CD8-positive, alpha-beta memory T cell (primary cell): ENCODE measurements around the gene PSMB7. TPM values are rescaled to one million over a fixed set of nuclear protein-coding genes. Genes with fewer than 3 reads are reported as not detected.

ENCODE experiments used
- CTCF ChIA-PET: fragments of 350-600 bp; sonication (Branson Sonifier 250); formaldehyde crosslinking; loops from one replicate; lab custom pipeline; 2021; ENCODE audit warnings: antibody characterized with exemption; lab: Charles Lee
- POLR2A ChIA-PET: fragments of 350-600 bp; sonication (Branson Sonifier 250); formaldehyde crosslinking; loops from one replicate; lab custom pipeline; 2021; ENCODE audit warnings: antibody characterized with exemption; lab: Charles Lee
- DNase-seq, 5 donors: peaks; one replicate each; pipeline versions ENCODE4 v3.0.0 to v3.0.0-alpha.2; 2020 to 2022; ENCODE audit warnings: mixed read lengths in 1 of 5
- H3K27ac ChIP-seq: one replicate; pipeline ENCODE4 v1.7.0; 2013; ENCODE audit warnings: low read depth, mild to moderate bottlenecking, low read length, moderate library complexity
- H3K27me3 ChIP-seq: 2 replicates; pipeline ENCODE4 v1.7.0; 2013; ENCODE audit warnings: low read length, mild to moderate bottlenecking; ENCODE audit not compliant: insufficient read depth, poor library complexity, severe bottlenecking
- H3K36me3 ChIP-seq: 2 replicates; pipeline ENCODE4 v1.7.0; 2013; ENCODE audit warnings: mild to moderate bottlenecking, low read length, moderate library complexity; ENCODE audit not compliant: insufficient read depth
- H3K4me1 ChIP-seq: 2 replicates; pipeline ENCODE4 v1.7.0; 2013; ENCODE audit warnings: mild to moderate bottlenecking, low read length, moderate library complexity; ENCODE audit not compliant: insufficient read depth
- H3K4me3 ChIP-seq: 2 replicates; pipeline ENCODE4 v1.7.0; 2013; ENCODE audit warnings: mild to moderate bottlenecking, low read length
- H3K9me3 ChIP-seq: 2 replicates; pipeline ENCODE4 v1.7.0; 2013; ENCODE audit warnings: mild to moderate bottlenecking, low read length
- H3K27ac Mint-ChIP-seq, 8 donors: one replicate each; pipeline ENCODE4 v1.8.0; 2020 to 2021; ENCODE audit warnings: mixed read lengths in 8 of 8, mild to moderate bottlenecking in 6 of 8, inconsistent platforms in 3 of 8, moderate library complexity in 3 of 8
- H3K27me3 Mint-ChIP-seq, 2 donors: one replicate each; pipeline ENCODE4 v1.8.0; 2020 to 2021; ENCODE audit warnings: mixed read lengths in 2 of 2, mild to moderate bottlenecking in 1 of 2, moderate library complexity in 1 of 2
- H3K36me3 Mint-ChIP-seq, 3 donors: one replicate each; pipeline ENCODE4 v1.8.0; 2020 to 2021; ENCODE audit warnings: mixed read lengths in 3 of 3, inconsistent platforms in 1 of 3, mild to moderate bottlenecking in 1 of 3
- H3K4me1 Mint-ChIP-seq, 3 donors: one replicate each; pipeline ENCODE4 v1.8.0; 2020 to 2021; ENCODE audit warnings: mixed read lengths in 3 of 3, inconsistent platforms in 1 of 3, mild to moderate bottlenecking in 1 of 3
- H3K4me3 Mint-ChIP-seq, 7 donors: one replicate each; pipeline ENCODE4 v1.8.0; 2020 to 2021; ENCODE audit warnings: mixed read lengths in 7 of 7, mild to moderate bottlenecking in 6 of 7, moderate library complexity in 4 of 7, inconsistent platforms in 2 of 7
- H3K9me3 Mint-ChIP-seq, 5 donors: one replicate each; pipeline ENCODE4 v1.8.0; 2020 to 2022; ENCODE audit warnings: mixed read lengths in 5 of 5, mild to moderate bottlenecking in 3 of 5, moderate library complexity in 2 of 5, inconsistent platforms in 1 of 5
- polyA plus RNA-seq: library from polyadenylated mRNA; unstranded; fragments of 300-500 nt; fragmentation: Illumina TruSeq; gene quantifications from one replicate; pipeline ENCODE4 v1.2.3, GENCODE V29; 2021
- total RNA-seq, 2 experiments: library from RNA; stranded (reverse); gene quantifications; one replicate each; pipeline ENCODE4 v1.2.3, GENCODE V29; 2021

Gene PSMB7
- total and polyA plus RNA-seq, 3 experiments from 2014 or later: 161 to 215 (median 215) TPM

GRCh38 chr9:124381170-124381945 lies 33.9 kb downstream of the PSMB7 start:
- Mint-ChIP-seq H3K4me1 (peaks cover 17 to 36% (median 28%) of the 10 kb centered on the region in 3 donors), H3K9me3 (no peaks in the 10 kb centered on the region), H3K4me3 (no peak overlapping the region), H3K36me3 (peaks cover 4 to 75% (median 19%) of the 10 kb centered on the region in 3 donors), H3K27ac (no peak overlapping the region), H3K27me3 (no peaks in the 10 kb centered on the region)
- Histone ChIP-seq H3K4me1 (no peaks in the 10 kb centered on the region), H3K27me3 (no peaks in the 10 kb centered on the region), H3K9me3 (no peaks in the 10 kb centered on the region), H3K27ac (no peak overlapping the region), H3K4me3 (no peak overlapping the region), H3K36me3 (peaks cover 24% of the 10 kb centered on the region)
- DNase-seq: no peak
- CTCF ChIA-PET: no interaction called here
- POLR2A ChIA-PET: no interaction called here

- Mint-ChIP-seq H3K27ac (peak overlapping the region in 2 of 8 donors; percentile 11 to 47), H3K9me3 (no peaks in the 10 kb centered on the region), H3K36me3 (peaks cover 7 to 68% (median 10%) of the 10 kb centered on the region in 3 donors), H3K27me3 (no peaks in the 10 kb centered on the region), H3K4me1 (peaks cover 22 to 50% (median 32%) of the 10 kb centered on the region in 3 donors), H3K4me3 (no peak overlapping the region)
- H3K9me3 ChIP-seq: no peaks in the 10 kb centered on the region
- H3K4me3 ChIP-seq: no peak overlapping the region
- ChIA-PET CTCF (no interaction called here), POLR2A (no interaction called here)
- H3K4me1 ChIP-seq: no peaks in the 10 kb centered on the region
- DNase-seq: no peak
- no peaks in the 10 kb centered on the region for H3K27me3 ChIP-seq
- peaks cover 5% of the 10 kb centered on the region for H3K36me3 ChIP-seq
- no peak overlapping the region for H3K27ac ChIP-seq
Measured at GRCh38 chr9:124377551-124378406, 37.5 kb downstream of the PSMB7 start.

- DNase-seq: no peak
- Mint-ChIP-seq H3K27me3 (no peaks in the 10 kb centered on the region), H3K4me1 (peaks cover 34 to 64% (median 43%) of the 10 kb centered on the region in 3 donors), H3K9me3 (no peaks in the 10 kb centered on the region), H3K36me3 (peaks cover 7 to 57% (median 10%) of the 10 kb centered on the region in 3 donors), H3K4me3 (no peak overlapping the region), H3K27ac (peak overlapping the region in 1 of 8 donors; percentile 55)
- CTCF ChIA-PET: no interaction called here
- no peaks in the 10 kb centered on the region for H3K4me1 ChIP-seq
- POLR2A ChIA-PET: no interaction called here
- H3K9me3 ChIP-seq: no peaks in the 10 kb centered on the region
- H3K4me3 ChIP-seq: no peak overlapping the region
- H3K36me3 ChIP-seq: peaks cover 5% of the 10 kb centered on the region
- no peak overlapping the region for H3K27ac ChIP-seq
- no peaks in the 10 kb centered on the region for H3K27me3 ChIP-seq
Measured at GRCh38 chr9:124376329-124376728, 38.9 kb downstream of the PSMB7 start.

GRCh38 chr9:124375726-124376125 lies 39.5 kb downstream of the PSMB7 start:
- H3K4me1 ChIP-seq: no peaks in the 10 kb centered on the region
- ChIA-PET CTCF (no interaction called here), POLR2A (no interaction called here)
- H3K36me3 Mint-ChIP-seq: peaks cover 7 to 52% (median 10%) of the 10 kb centered on the region in 3 donors
- H3K27ac Mint-ChIP-seq: peak overlapping the region in 1 of 8 donors; percentile 61
- no peak overlapping the region for H3K4me3 ChIP-seq
- H3K9me3 Mint-ChIP-seq: no peaks in the 10 kb centered on the region
- H3K27ac ChIP-seq: no peak overlapping the region
- H3K4me3 Mint-ChIP-seq: no peak overlapping the region
- H3K9me3 ChIP-seq: no peaks in the 10 kb centered on the region
- H3K27me3 ChIP-seq: no peaks in the 10 kb centered on the region
- peaks cover 5% of the 10 kb centered on the region for H3K36me3 ChIP-seq
- H3K27me3 Mint-ChIP-seq: no peaks in the 10 kb centered on the region
- no peak for DNase-seq
- H3K4me1 Mint-ChIP-seq: peaks cover 37 to 70% (median 49%) of the 10 kb centered on the region in 3 donors

- no peak overlapping the region for H3K27ac ChIP-seq
- H3K9me3 ChIP-seq: no peaks in the 10 kb centered on the region
- ChIA-PET POLR2A (no interaction called here), CTCF (no interaction called here)
- no peak overlapping the region for H3K4me3 ChIP-seq
- H3K27me3 ChIP-seq: no peaks in the 10 kb centered on the region
- Mint-ChIP-seq H3K4me1 (peaks cover 43 to 79% (median 67%) of the 10 kb centered on the region in 3 donors), H3K27ac (no peak overlapping the region), H3K9me3 (no peaks in the 10 kb centered on the region), H3K4me3 (no peak overlapping the region), H3K36me3 (peaks cover 7 to 39% (median 10%) of the 10 kb centered on the region in 3 donors), H3K27me3 (no peaks in the 10 kb centered on the region)
- DNase-seq: no peak
- no peaks in the 10 kb centered on the region for H3K4me1 ChIP-seq
- no peaks in the 10 kb centered on the region for H3K36me3 ChIP-seq
Measured at GRCh38 chr9:124373851-124374250, 41.4 kb downstream of the PSMB7 start.

GRCh38 chr9:124373386-124373785 lies 41.9 kb downstream of the PSMB7 start:
- H3K4me3 ChIP-seq: no peak overlapping the region
- no peak for DNase-seq
- ChIA-PET POLR2A (no interaction called here), CTCF (no interaction called here)
- Mint-ChIP-seq H3K9me3 (no peaks in the 10 kb centered on the region), H3K27me3 (no peaks in the 10 kb centered on the region), H3K36me3 (peaks cover 7 to 35% (median 10%) of the 10 kb centered on the region in 3 donors), H3K27ac (no peak overlapping the region), H3K4me3 (no peak overlapping the region), H3K4me1 (peaks cover 46 to 79% (median 67%) of the 10 kb centered on the region in 3 donors)
- H3K36me3 ChIP-seq: no peaks in the 10 kb centered on the region
- H3K4me1 ChIP-seq: no peaks in the 10 kb centered on the region
- no peak overlapping the region for H3K27ac ChIP-seq
- no peaks in the 10 kb centered on the region for H3K9me3 ChIP-seq
- H3K27me3 ChIP-seq: no peaks in the 10 kb centered on the region

- H3K4me1 Mint-ChIP-seq: peaks cover 50 to 81% (median 74%) of the 10 kb centered on the region in 3 donors
Measured at GRCh38 chr9:124372038-124372437, 43.2 kb downstream of the PSMB7 start.

More at GRCh38 chr9:124372038-124372437, 43.2 kb downstream of the PSMB7 start:
- no peaks in the 10 kb centered on the region for H3K4me1 ChIP-seq
- ChIA-PET CTCF (no interaction called here), POLR2A (no interaction called here)
- peak overlapping the region in 1 of 8 donors; percentile 41 for H3K27ac Mint-ChIP-seq
- no peaks in the 10 kb centered on the region for H3K27me3 Mint-ChIP-seq
- DNase-seq: no peak
- H3K27me3 ChIP-seq: no peaks in the 10 kb centered on the region
- no peak overlapping the region for H3K4me3 ChIP-seq
- H3K36me3 Mint-ChIP-seq: peaks cover 7 to 32% (median 7%) of the 10 kb centered on the region in 3 donors
- H3K4me3 Mint-ChIP-seq: no peak overlapping the region
- no peaks in the 10 kb centered on the region for H3K9me3 Mint-ChIP-seq
- H3K27ac ChIP-seq: no peak overlapping the region
- H3K36me3 ChIP-seq: no peaks in the 10 kb centered on the region
- H3K9me3 ChIP-seq: no peaks in the 10 kb centered on the region
